HG03175 (cell line): ENCODE data around the gene LCN2.

Experiments used
- ATAC-seq: cut with Tn5 transposase; IDR thresholded peaks from one replicate; pipeline ENCODE4 v1.9.1; 2021; ENCODE audit warnings: mild to moderate bottlenecking, moderate library complexity; ENCODE audit not compliant: unreplicated experiment

LCN2 gene

DNA sequence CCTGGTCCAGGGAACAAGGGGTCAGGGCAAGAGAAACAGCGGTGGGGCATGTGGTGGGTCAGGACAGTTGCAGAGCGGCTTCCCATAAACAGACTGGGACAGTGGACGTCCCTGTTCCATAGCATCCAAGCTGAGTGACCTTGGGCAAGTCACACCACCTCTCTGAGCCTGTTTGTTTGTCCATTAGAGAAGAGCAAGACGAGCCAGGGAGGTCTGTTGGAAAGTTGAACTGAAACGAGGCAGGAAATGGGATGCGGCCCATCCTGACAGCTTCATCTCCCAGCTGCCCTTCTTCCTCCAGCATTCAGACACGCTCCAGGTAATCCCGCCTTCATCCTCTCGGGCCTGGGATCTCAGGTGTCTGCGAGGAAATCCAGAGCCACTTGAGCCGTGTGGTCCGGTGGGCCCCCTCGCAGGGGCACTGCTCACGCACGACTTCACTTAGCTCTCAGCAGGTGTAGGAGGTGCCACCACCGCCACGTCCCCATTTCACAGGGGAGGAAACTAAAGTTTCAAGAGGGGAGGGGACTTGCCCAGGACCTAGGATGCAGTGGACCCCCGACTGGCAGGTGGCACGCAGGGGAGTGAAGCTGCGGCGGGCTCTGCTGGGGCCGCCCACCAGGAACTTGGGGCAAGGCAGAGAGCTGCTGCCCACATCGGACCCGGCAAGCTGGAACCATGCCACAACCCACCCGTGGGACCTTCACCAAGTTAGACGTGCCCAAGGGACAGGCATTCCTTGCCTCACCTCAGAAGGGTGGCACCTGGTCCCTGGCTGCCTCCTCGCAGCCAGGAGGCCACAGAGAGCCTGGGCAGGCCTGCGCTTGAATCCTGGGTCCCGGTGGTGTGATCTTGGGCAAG is 34.7 kb upstream of the LCN2 start:
- no peak for ATAC-seq

DNA sequence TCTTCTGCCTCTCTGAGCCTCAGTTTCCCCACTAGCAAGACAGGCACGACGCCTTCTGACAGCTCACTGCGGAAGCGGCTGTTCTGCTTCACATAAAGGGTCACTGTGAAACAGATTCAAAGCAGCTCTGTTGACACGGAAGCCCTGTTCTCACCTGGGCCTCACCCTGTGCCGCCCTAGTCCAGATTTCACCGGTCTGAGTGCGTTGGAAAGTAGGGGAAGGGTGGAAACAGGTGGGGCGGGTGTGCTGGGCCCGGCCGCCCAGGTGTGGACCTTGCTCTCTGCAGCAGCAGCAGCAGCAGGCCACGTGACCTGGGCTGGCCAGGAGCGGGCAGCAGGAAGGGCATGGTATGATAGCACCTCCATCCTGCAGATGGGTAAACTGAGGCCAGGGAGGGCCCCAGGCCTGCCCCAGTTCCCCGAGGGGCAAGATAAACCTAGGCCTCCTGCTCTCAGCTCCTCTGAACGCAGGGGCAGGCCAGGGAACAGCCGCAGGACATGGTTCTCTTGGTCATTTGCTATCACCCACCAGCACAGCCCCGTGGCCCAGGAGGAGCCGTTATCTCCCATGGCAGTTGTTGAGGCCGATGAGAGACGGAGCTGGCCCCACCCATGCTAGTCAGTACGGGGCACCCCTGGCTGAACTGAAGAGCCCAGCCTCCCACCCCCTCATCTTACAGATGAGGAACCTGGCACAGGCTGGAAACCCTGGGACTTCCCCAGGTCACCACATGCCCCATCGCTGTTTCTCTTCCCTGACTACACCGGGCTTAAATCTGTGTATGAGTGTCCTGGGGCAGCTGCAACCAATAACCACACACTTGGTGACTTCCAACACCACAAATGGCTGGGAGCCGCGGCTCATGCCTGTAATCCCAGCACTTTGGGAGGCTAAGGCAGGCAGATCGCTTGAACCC is 33.8 kb upstream of the LCN2 start:
- ATAC-seq = no peak

DNA sequence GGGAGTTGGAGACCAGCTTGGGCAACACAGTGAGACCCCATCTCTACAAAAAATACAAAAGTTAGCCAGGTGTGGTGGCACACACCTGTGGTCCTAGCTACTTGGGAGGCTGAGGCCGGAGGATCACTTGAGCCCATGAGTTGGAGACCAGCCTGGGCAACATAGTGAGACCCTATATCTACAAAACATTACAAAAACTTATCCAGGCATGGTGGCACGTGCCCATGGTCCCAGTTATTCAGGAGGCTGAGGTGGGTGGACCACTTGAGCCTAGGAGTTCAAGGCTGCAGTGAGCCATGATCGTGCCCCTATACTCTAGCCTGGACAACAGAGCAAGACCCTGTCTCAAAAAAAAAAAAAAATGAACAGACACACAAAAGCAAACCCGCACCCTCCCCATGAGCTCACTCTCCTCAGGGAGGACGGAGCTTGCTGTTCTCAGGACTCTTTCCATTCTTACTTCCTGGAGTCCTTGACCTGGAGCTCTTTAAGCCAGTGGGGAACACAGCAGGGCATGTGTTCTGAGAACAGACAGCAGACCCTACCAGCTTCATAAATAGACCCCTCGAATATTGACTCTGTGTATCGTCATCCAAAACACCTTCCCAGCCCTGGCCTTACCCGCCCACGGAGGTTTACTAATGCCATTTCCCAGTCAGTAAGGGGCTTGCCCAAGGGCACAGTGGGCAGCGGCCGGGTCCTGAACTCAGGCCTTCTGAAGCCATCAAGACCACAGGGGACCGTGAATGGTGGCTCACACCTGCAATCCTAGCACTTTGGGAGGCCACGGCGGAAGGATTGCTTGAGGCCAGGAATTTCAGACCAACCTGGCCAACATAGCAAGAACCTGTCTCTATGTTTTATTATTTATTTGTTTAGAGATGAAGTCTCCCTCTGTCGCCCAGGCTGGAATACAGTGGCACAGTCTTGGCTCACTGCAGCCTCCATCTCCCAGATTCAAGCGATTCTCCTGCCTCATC is 32.9 kb upstream of the LCN2 start:
- no peak for ATAC-seq

DNA sequence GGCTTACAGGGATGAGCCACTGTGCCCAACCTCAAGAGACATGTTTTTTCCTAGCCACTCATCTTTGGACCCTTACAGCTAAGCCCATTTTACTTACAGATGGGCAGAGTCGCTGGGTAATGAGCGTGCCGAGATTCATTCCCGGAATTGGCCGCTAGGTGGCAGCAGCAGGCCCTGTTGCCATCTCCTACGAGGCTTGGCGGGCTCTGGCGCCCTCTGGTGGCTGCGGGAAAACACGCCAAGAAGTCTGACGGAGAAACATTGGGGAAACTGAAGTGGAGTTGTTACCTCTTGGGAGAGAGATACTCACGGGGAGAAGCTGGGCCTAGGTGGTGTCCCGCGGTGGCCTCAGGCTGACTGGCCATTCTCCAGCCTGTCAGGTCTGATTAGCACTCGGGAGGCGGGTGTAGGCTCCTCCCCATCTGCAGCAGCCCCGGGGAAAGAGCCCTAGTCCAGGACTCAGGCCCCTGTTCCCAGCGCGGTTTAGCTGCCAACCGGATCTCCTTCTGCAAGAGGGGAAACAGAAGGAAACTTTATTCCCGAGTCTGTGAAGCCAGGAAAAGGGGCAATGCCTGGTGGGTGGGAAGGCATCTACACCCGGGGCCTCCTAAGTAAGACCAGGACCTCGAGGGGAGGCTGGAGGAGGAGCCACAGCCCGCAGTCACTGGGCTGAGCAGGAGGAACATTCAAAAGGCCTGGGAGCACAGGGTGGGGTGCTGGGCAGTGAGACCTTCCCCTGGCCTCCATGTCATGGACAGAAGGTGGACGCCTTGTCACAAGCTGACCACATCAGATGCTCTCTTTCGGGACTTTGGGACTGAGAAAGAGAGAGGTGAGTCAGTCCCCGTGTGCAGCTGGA is 31.4 kb upstream of the LCN2 start:
- peak; percentile 66 for ATAC-seq

DNA sequence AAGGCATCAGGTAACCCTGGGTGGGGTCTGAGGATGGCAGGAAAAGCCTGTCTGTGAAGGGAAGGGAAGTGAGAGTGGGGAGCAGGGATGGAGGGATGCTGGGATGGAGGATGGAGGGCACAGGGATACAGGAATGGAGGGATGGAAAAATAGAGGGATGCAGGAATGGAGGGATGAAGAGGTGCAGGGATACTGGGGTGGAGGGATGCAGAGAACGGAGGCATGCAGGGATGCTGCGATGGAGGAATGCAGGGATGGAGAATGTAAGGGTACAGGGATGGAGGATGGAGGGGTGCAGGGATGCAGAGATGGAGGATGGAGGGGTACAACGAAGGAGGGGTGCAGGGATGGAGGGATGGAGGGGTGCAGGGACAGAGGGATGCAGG is 30.8 kb upstream of the LCN2 start:
- ATAC-seq = no peak

DNA sequence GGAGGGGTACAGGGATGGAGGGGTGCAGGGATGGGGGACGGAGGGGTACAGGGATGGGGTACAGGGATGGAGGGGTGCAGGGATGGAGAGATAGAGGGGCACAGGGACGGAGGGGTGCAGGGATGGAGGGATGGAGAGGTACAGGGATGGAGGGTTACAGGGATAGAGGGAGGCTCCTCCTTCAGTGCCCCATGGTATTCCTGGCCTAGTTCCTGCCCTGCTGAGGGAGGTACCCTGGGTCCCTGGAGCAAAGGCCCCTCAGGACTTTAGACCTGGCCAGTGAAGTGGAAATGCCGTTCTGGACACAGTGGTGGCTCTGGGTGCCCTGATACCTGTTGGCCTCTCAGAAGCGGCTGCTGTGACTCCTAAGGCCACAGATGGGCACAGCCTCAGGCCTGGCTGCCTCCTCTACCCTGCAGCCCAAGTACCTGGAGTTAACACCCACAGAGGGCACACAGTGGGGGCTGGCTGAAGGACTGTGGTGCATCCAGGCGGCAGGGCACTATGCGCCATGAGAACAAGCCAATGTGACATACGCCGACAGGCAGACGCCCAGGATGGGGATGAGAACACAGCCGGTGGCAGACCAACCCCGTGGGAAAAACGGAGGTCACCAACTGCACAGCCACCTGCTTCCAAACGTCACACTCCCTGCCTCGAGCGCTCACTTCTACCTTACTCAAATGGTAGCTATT is 30.1 kb upstream of the LCN2 start:
- no peak for ATAC-seq

DNA sequence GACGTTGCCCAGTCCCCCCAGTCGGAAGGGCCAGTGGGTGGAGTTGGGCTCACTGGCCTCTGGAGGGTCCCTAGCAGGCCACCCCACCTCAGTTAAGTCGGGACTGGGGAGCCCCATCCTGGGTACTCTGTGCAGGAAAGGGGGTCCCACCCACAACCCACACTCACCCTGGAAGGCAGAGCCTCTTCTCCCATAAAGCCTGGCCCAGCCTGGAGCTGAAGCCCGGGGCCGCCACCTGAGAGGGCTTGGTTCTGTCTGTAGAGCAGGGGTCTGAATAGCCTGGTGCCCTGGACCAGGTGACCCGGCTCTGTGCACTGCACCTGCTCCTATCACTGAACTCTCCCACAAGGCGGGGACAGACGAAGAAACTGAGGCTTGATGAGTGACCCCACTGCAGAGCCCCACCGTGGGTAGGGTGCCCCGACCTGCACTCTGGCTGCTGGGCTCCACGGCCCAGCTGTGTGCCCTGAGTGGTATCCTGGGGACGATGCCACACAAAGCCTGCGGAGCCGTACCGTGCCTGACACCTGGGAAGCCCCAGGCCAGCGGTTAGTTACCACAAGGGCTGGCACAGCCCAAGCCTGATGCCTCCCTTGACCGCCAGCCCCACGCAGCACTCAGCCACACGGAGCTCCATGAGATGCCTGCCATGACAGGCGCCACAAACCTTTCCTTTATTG is 29.1 kb upstream of the LCN2 start:
- no peak for ATAC-seq

DNA sequence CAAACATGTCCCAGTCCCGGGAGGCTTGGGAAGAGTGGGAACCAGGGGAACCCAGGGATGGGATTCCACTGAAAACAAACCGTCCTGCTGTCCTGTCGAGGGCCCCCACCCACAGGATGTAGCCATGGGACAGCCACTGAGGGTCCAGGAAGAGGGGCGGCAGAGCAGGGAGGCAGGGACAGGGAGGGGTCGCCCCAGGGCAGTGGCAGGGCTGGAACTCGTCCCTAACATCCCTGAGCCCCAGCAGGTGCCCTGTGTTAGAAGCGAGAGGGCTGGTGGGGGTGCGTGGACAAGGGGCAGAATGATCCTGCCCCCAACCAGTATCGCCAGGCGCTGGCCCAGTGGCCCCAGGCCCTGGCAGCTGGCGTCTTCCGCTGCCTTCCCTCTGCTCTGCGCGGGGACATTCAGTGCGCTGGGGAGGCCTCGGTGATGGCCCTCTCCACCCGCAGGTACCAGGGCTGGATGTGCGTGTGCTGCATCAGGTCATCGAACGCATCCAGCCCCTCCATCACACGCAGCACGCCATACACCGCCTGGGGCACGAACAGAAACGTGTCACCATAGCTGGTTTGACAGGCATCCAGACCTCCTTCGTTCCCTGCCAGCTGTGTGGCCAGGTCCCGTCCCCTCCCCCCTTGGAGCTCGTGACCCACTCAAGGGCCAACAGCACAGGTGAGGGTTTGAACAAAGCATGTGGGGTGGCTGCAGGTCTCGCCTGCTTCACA is 28.4 kb upstream of the LCN2 start:
- no peak for ATAC-seq

DNA sequence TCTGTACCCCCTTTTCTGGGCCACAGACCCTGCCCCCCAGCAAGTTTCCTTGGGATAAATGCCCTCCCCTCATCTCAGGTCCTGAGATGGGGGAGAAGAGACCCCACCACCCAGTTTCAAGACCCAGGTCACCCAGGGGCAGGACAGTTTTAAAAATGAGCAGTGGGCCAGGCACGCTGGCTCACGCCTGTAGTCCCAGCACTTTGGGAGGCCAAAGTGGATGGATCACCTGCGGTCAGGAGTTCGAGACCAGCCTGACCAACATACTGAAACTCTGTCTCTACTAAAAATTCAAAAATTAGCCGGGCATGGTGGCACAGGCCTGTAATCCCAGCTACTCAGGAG is 27.8 kb upstream of the LCN2 start:
- no peak for ATAC-seq

DNA sequence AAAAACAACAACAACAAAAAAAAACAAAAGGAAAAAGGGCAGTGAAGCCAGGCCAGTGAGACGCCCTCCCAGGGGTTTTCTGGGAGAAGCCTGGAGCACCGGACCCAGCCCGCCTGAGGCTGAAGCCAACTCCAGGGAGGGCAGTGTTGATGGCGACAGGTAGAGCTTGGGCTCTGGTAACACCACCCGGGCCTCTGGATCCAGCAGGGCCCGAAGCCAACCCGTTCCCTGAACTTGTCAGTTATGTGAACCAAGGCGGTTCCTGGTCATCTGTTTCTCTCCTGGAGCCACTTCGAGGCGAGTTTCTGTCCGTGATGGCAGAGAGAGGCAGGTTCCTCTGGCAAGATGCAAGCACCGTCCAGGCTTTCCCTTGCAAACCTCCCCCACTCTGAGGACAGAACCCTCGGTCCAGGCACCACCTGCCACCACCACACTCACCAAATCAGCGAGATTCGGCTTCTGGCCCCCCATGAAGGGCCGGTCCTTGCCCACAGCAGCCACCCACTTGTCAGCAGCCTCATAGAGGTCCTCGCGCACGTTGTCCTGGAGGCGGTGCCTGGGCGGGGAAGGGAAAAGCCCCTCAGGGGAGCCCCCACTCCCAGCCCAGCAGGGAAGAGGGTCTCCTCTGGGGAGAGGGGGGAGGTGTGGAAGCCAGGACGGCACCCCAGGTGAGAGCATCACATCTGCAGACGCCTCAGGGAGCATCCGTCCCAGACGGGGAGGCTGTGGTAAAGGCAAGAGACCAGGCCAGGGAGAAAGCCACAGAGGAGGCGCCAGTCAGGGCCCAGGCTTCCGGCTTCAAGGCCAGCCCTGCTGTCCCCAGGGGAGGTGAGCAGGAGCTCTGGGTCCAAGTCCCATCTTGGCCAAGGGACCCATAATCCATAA is 27.1 kb upstream of the LCN2 start:
- ATAC-seq = no peak

DNA sequence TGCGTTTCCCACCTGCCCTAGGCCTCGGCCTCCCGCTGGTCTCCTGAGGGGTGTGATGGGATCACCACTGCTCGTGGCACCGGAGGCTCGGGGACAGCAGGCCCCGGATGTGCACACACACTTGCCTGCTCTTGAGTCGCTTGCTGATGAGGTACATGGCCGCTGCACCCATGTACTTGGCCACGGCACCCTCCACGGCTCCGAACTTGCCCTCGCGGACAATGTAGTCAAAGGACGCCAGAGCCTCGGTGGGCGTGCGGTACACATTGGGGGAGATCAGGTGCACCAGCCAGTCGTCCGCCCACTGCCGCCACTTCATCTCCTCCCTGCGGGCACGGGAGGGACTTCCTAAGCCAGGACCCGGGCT is 26.5 kb upstream of the LCN2 start:
- ATAC-seq = no peak

DNA sequence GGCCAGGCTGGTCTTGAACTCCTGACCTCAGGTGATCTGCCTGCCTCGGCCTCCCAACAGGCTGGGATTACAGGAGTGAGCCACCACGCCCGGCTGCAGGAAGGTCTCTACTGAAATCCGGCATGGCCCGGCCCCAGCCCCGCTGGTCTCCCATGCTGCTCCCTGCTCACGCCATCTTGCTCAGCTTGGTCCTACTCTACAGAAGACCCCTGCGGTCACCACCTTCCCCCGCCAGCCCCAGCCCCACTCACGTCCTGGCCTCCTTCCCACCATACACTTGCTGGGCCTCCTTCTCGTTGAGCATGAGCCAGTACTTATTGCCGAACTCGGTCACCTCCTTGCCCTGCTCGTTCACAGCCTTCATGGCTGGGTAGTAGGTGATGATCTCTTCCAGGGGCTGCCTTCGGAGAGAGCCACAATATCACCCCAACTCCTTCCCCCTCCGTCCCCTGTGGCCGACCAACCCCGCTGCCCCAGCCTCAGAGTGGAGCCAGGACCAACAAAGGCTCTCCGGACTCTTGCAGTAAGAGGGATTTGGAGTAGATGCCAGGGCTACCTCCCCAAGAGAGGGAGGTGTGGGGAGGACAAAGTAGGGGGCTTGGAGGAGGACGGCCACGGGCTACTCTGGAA is 25.7 kb upstream of the LCN2 start:
- ATAC-seq = no peak

DNA sequence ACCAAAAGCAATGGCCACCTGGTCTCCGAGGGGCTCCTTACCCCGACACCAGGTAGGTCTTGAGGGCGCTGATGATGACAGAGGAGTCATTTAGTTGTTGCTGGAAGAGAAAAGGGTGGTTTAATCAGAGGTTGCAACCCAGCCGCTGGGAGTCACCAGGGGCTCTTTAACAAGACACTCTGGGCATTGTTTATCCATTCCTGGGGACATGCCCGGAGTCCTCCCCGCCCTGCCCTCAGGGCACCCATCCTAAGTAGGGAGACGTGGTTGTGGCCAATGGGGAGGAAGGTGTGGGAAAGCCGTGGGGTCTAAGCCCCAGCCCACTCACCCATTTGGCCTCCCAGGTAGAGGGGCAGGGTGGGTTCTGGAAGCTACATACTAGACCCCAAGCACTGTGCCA is 24.8 kb upstream of the LCN2 start:
- ATAC-seq = no peak

DNA sequence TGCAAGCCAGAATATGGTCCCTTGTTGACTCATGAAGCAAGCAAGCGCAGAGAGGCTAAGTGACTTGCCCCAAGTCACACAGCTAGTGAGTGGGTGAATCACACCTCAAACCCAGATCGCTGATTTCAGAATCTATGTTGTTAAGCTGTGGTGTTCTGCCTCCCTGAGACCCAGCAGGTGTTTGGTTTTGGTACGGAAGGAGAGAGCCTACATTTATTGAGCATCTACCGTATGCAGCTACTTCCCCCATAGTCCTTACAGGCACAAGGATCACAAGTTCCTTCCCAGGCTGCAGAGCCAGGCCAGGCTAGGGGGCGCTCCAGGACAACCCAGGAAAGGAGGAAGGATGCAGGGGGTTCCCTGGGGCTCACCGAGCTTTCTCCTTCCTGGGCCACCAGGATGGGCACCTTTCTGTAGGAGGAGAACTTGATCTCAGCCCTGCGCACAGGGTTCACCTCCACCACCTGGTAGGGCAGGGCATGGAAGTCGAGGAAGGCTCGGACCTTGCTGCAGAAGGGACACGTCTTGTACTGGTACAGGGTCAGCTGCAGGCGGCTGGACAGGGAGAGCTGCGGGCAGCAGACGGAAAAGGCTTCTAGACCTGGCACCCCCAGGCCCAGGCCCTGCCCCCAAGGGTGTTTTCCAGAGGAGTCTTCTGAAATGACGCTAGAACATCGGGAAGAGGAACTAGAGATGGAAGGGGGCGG is 24.2 kb upstream of the LCN2 start:
- no peak for ATAC-seq

DNA sequence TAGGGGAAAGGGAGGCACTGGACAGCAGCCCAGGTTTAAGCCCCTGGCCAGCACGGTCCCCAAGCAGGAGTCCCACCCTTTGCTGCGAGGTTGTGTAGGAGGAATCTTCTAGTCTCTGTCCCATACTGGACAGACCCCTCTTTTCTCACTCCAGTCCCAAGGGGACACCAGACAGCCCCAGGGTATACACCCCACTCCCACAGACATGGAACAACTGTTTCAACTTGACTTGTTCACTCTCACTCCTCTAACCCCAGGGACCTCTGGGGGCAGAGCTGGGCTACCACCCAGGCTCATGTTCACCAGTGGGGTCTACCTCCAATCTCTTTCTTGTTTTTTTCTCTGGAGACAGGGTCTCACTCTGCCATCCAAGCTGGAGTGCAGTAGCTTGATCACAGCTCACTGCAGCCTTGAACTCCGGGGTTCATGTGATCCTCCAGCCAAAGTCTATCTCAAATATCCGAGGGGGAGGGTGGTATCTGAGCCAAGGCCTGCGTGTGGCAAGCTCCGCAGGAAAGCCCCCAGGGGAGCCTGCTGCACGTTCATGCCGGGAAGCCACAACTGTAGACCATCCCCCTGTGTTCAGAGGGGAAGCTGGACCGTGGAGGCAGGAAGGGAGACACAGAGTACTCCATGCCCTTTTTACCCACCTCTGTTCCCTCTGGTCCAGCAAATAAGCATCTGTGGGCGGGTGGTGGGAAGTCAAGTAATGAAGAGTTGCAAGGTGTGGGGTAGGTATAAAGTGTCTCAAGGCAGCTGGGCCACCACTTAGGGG is 23.5 kb upstream of the LCN2 start:
- no peak for ATAC-seq
